Measurements from ENCODE around the gene MYO7B. TPM values are rescaled to one million over a fixed set of nuclear protein-coding genes. Genes with fewer than 3 reads are reported as not detected.

MYO7B gene
- polyA plus RNA-seq, 1 donor from 2014 or later = 1.1 TPM

Other genes starting within 250 kb of the MYO7B start
- gene ERCC3, start 241.5 kb upstream of the MYO7B start, polyA plus RNA-seq = 24.7 TPM
- gene MAP3K2, start 147.7 kb upstream of the MYO7B start, polyA plus RNA-seq = 66.8 TPM
- gene PROC, start 117.3 kb upstream of the MYO7B start, polyA plus RNA-seq = not detected
- 30.0 TPM for gene IWS1, start 9.2 kb upstream of the MYO7B start, polyA plus RNA-seq
- gene GPR17, start 110.5 kb downstream of the MYO7B start, polyA plus RNA-seq = not detected
- gene LIMS2, start 139.8 kb downstream of the MYO7B start, polyA plus RNA-seq = 35.1 TPM
- not detected for gene SFT2D3, start 165.8 kb downstream of the MYO7B start, polyA plus RNA-seq